Measurements from ENCODE around the gene PHLPP2. TPM values are rescaled to one million over a fixed set of nuclear protein-coding genes. Genes with fewer than 3 reads are reported as not detected.

Gene PHLPP2
- total RNA-seq, 2 donors from 2014 or later: 12.4 to 12.8 TPM

DNA sequence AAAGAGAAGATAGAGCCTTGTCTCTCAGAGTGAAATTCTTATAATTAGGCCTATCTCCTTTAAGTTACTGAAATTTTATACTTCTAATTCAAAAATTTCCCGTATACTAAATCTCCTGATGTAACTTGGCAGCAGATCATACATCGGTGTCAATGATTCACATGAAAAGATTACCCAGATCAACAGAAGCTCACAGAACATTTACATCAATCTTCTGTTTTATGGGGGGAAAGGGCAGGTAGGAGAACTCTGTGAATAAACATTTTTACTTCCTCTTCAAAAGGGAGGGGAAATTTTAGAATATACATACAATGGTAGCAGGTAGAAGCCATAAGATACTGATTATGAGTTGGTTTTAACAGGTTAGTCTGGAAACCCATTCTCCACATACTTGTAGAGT is 43.1 kb downstream of the PHLPP2 start:
- Mint-ChIP-seq H3K27me3 (ENCODE audit: insufficient read depth) (no peaks in the 10 kb centered on the region), H3K27ac (no peak overlapping the region), H3K4me1 (no peaks in the 10 kb centered on the region), H3K4me3 (no peak overlapping the region), H3K36me3 (ENCODE audit: low read depth) (peaks cover 76% of the 10 kb centered on the region), H3K9me3 (no peaks in the 10 kb centered on the region)
- Histone ChIP-seq H3K4me1 (ENCODE audit: control insufficient read depth, insufficient read depth, low read length) (no peaks in the 10 kb centered on the region), H3K36me3 (ENCODE audit: control insufficient read depth, insufficient read depth, low read length) (peaks cover 74% of the 10 kb centered on the region), H3K27me3 (ENCODE audit: control insufficient read depth, insufficient read depth, low read length, poor library complexity, severe bottlenecking) (no peaks in the 10 kb centered on the region), H3K9ac (ENCODE audit: extremely low read depth, low read length, poor library complexity, severe bottlenecking) (no peak overlapping the region), H3K9me3 (ENCODE audit: control insufficient read depth, low read length) (peaks cover 5% of the 10 kb centered on the region), H3K27ac (ENCODE audit: low read depth, low read length) (no peak overlapping the region), H3K4me3 (ENCODE audit: low read length) (no peak overlapping the region)
- 96% methylated on average over 2 of the region's 2 CpGs; no CpG with 5 or more reads in 1 of the 2 experiments for WGBS, 2 experiments (ENCODE audit: insufficient coverage in 1 of 2, insufficient read length in 1 of 2)
- TF ChIP-seq, protein P1, sequence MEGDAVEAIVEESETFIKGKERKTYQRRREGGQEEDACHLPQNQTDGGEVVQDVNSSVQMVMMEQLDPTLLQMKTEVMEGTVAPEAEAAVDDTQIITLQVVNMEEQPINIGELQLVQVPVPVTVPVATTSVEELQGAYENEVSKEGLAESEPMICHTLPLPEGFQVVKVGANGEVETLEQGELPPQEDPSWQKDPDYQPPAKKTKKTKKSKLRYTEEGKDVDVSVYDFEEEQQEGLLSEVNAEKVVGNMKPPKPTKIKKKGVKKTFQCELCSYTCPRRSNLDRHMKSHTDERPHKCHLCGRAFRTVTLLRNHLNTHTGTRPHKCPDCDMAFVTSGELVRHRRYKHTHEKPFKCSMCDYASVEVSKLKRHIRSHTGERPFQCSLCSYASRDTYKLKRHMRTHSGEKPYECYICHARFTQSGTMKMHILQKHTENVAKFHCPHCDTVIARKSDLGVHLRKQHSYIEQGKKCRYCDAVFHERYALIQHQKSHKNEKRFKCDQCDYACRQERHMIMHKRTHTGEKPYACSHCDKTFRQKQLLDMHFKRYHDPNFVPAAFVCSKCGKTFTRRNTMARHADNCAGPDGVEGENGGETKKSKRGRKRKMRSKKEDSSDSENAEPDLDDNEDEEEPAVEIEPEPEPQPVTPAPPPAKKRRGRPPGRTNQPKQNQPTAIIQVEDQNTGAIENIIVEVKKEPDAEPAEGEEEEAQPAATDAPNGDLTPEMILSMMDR (conservative IDR thresholded peaks at IDR 0.05): no peak
- DNase-seq: no peak

DNA sequence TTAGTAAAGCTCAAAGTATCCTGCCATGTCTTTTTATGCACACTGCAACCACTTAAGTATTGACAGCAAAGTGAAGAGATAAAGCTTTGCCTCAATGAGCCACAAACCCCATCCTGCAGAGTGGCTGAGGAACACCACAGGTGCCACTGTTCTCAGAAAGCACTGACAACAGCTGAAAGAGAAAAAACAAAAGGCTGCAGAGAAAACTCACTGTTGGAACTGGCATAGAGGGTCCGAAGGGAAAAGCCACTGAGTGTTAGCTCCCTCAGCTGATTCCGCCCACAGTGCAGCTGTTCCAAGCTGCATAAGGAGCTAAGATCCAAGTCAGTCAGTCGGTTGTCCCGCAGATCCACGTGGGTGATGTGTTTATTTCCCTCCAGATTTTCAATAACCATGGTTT is 48.3 kb downstream of the PHLPP2 start:
- H3K27me3 Mint-ChIP-seq (ENCODE audit: insufficient read depth): no peaks in the 10 kb centered on the region
- H3K9me3 Mint-ChIP-seq: no peaks in the 10 kb centered on the region
- DNase-seq: no peak
- H3K4me3 Mint-ChIP-seq: no peak overlapping the region
- Histone ChIP-seq H3K9me3 (ENCODE audit: control insufficient read depth, low read length) (peaks cover 11% of the 10 kb centered on the region), H3K4me3 (ENCODE audit: low read length) (no peak overlapping the region), H3K9ac (ENCODE audit: extremely low read depth, low read length, poor library complexity, severe bottlenecking) (no peak overlapping the region), H3K36me3 (ENCODE audit: control insufficient read depth, insufficient read depth, low read length) (peaks cover 74% of the 10 kb centered on the region), H3K27ac (ENCODE audit: low read depth, low read length) (no peak overlapping the region), H3K27me3 (ENCODE audit: control insufficient read depth, insufficient read depth, low read length, poor library complexity, severe bottlenecking) (no peaks in the 10 kb centered on the region), H3K4me1 (ENCODE audit: control insufficient read depth, insufficient read depth, low read length) (no peaks in the 10 kb centered on the region)
- H3K27ac Mint-ChIP-seq: no peak overlapping the region
- TF ChIP-seq, protein P1 (conservative IDR thresholded peaks at IDR 0.05): no peak
- peaks cover 12% of the 10 kb centered on the region for H3K4me1 Mint-ChIP-seq
- 85 to 94% methylated on average over 4 to 5 of the region's 5 CpGs for WGBS, 2 experiments (ENCODE audit: insufficient coverage in 1 of 2, insufficient read length in 1 of 2)
- H3K36me3 Mint-ChIP-seq (ENCODE audit: low read depth): peaks cover 77% of the 10 kb centered on the region

DNA sequence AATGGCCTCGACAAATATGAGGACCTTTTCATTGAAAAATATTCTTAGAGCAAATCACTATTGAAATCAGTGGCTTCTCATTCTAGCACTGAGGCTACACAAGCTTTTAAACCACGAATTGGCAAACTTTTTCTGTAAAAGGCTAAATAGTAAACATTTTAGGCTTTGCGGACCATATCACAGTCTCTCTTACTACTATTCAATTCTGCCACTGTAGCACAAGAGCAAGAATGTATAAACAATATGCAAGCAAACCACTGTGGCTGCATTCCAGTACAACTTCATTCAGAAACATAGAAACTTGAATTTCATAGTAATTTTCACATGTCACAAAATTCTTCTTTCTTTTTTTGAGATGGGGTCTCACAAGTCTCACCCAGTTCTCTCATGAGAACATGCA is 49.1 kb downstream of the PHLPP2 start:
- DNase-seq: no peak
- no peak overlapping the region for H3K27ac ChIP-seq (ENCODE audit: low read depth, low read length)
- H3K9me3 ChIP-seq (ENCODE audit: control insufficient read depth, low read length): peaks cover 9% of the 10 kb centered on the region
- no peaks in the 10 kb centered on the region for H3K27me3 Mint-ChIP-seq (ENCODE audit: insufficient read depth)
- H3K4me3 ChIP-seq (ENCODE audit: low read length): no peak overlapping the region
- H3K4me1 ChIP-seq (ENCODE audit: control insufficient read depth, insufficient read depth, low read length): no peaks in the 10 kb centered on the region
- H3K27me3 ChIP-seq (ENCODE audit: control insufficient read depth, insufficient read depth, low read length, poor library complexity, severe bottlenecking): no peaks in the 10 kb centered on the region
- no peak overlapping the region for H3K4me3 Mint-ChIP-seq
- TF ChIP-seq, protein P1 (conservative IDR thresholded peaks at IDR 0.05): no peak
- peaks cover 12% of the 10 kb centered on the region for H3K4me1 Mint-ChIP-seq
- H3K9ac ChIP-seq (ENCODE audit: extremely low read depth, low read length, poor library complexity, severe bottlenecking): no peak overlapping the region
- H3K9me3 Mint-ChIP-seq: no peaks in the 10 kb centered on the region
- WGBS, 2 experiments (ENCODE audit: insufficient coverage in 1 of 2, insufficient read length in 1 of 2): 95 to 100% methylated on average over 3 of the region's 3 CpGs
- H3K36me3 Mint-ChIP-seq (ENCODE audit: low read depth): peaks cover 75% of the 10 kb centered on the region
- H3K36me3 ChIP-seq (ENCODE audit: control insufficient read depth, insufficient read depth, low read length): peaks cover 75% of the 10 kb centered on the region
- H3K27ac Mint-ChIP-seq: no peak overlapping the region
